ENCODE measurements around the gene TSPAN9. TPM values are rescaled to one million over a fixed set of nuclear protein-coding genes. Genes with fewer than 3 reads are reported as not detected.

TSPAN9 gene
- total RNA-seq, 1 experiment from 2014 or later, result 13.2 TPM

DNA sequence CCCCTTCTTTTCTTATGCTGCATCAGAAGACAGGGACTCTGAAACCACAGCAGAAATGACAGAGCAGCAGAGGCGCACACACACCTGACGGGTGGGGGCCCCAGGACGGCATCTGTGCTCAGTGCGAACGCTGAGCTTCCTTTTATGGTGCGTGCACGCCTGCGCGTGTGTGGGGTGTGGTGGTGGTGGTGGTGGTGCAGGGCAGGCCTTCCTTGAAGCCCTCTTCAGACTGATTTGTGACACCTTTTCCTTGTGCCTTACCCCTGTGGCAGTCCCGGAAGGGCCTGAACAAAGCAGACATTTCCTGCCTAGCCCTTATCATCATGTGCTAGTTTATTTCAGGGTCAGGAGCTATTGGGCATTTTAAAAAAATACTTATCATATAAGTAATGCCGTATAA is 75.7 kb downstream of the TSPAN9 start (continued):
- TF ChIP-seq EZH2phosphoT487 (IDR thresholded peaks at IDR 0.05; ENCODE audit: borderline replicate concordance) (no peak), EGR1 (IDR thresholded peaks at IDR 0.05; ENCODE audit: low read depth) (no peak), CBX3 (IDR thresholded peaks at IDR 0.05; ENCODE audit: low read depth) (no peak)

DNA sequence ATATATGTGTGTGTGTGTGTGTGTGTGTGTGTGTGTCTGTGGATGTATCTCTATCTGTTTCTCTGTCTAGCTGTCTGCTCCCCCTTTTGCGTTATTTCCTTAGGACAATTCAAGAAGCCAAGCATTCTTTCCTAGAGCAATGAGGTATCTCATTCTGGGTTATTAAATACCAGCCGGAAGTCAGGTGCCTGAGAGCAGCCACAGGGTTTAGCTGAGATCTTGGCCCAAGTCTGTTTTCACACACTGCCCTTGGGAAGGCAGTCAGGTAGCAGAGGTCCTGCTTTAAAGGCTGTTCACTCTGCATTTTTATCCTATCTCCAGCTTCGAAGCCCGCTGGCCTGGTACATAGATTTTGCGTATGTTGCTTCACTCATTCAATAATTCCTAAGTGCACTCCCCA is 76.8 kb downstream of the TSPAN9 start:
- no peaks in the 10 kb centered on the region for H3K9me2 ChIP-seq (ENCODE audit: insufficient read depth)
- H3K79me2 ChIP-seq (ENCODE audit: insufficient read depth, low read length), result no peaks in the 10 kb centered on the region
- BruUV-seq (replicated peaks), result no TSS peak
- H3K4me2 ChIP-seq (ENCODE audit: low read length), result no peak overlapping the region
- TF ChIP-seq EGR1 (IDR thresholded peaks at IDR 0.05; ENCODE audit: low read depth), result no peak
- TF ChIP-seq FOSL1 (IDR thresholded peaks at IDR 0.05; ENCODE audit: low read depth), result no peak
- TF ChIP-seq, protein P1, sequence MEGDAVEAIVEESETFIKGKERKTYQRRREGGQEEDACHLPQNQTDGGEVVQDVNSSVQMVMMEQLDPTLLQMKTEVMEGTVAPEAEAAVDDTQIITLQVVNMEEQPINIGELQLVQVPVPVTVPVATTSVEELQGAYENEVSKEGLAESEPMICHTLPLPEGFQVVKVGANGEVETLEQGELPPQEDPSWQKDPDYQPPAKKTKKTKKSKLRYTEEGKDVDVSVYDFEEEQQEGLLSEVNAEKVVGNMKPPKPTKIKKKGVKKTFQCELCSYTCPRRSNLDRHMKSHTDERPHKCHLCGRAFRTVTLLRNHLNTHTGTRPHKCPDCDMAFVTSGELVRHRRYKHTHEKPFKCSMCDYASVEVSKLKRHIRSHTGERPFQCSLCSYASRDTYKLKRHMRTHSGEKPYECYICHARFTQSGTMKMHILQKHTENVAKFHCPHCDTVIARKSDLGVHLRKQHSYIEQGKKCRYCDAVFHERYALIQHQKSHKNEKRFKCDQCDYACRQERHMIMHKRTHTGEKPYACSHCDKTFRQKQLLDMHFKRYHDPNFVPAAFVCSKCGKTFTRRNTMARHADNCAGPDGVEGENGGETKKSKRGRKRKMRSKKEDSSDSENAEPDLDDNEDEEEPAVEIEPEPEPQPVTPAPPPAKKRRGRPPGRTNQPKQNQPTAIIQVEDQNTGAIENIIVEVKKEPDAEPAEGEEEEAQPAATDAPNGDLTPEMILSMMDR (IDR thresholded peaks at IDR 0.05 in 2 of 3, conservative IDR thresholded peaks at IDR 0.05 in 1 of 3; ENCODE audit: borderline replicate concordance in 1 of 3, insufficient read depth in 1 of 3, low read depth in 2 of 3, low read length in 2 of 3), result no peak
- no peak overlapping the region for H3K27ac ChIP-seq (ENCODE audit: low read depth, low read length)
- CTCF ChIA-PET, result no interaction called here
- H3K9ac ChIP-seq (ENCODE audit: low read length), result no peak overlapping the region
- no peaks in the 10 kb centered on the region for H3K9me3 ChIP-seq (ENCODE audit: control insufficient read depth in 1 of 2, insufficient read depth in 1 of 2, low read depth in 1 of 2, low read length in 2 of 2)
- no peaks in the 10 kb centered on the region for H3K36me3 ChIP-seq (ENCODE audit: control insufficient read depth in 1 of 2, insufficient read depth in 2 of 2, low read length in 2 of 2)
- H3K4me1 ChIP-seq (ENCODE audit: control insufficient read depth in 1 of 2, insufficient read depth in 2 of 2, low read length in 2 of 2), result no peaks in the 10 kb centered on the region
- RAD21 ChIA-PET (ENCODE audit: low non-redundant PET in 1 of 2, low total read pairs in 2 of 2, uncharacterized antibody in 2 of 2, unreplicated experiment in 2 of 2), result no interaction called here
- H2AFZ ChIP-seq (ENCODE audit: low read depth, low read length, poor library complexity, severe bottlenecking), result no peak overlapping the region
- no peak for DNase-seq (ENCODE audit: low read depth, low spot score)
- POLR2A ChIA-PET, result no interaction called here
- H3K4me3 ChIP-seq (replicated peaks in 1 of 2; ENCODE audit: low read depth in 1 of 2, low read length in 2 of 2), result no peak overlapping the region
- ATAC-seq, result no peak
- no peaks in the 10 kb centered on the region for H3K27me3 ChIP-seq (ENCODE audit: insufficient read depth, low read length)
- intact Hi-C loops (cut with micrococcal nuclease), result no loop called here
- H4K20me1 ChIP-seq (ENCODE audit: insufficient read depth), result no peaks in the 10 kb centered on the region

DNA sequence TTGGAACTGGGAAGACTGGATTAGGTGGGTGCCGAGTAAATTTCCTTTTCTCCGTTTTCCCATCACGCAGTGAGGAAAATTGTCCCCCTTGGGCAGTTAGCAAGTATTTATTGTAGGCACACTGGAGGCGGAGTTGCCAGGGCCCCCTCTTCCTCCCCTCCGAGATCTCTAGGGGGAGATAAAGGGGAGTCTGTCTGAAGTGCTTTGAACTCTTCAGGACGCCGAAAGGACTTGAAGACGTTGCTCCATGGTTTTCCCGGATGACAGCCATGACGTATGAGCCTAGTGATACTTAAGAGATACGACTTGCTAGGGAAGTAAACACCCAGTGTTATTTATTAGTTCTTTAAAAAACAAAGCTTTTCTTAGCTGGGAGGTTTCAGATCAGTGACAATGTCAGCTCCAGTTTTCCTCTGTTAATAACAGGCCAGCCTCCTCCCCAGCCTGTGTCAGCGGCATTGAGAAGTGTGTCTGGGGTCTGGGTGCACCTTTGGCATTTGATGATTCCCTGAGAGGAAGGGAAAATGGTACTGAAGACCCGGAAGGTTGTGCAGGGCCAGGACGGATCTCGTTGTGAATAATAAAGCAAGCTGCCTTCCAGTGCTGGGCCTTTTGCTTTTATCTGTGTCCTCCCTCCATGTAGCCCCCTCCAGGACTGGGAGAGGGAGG is 78.7 kb downstream of the TSPAN9 start:
- POLR2A ChIA-PET, result no interaction called here

More for the DNA sequence above, 78.7 kb downstream of the TSPAN9 start:
- ATAC-seq, result no peak
- Histone ChIP-seq H3K27me3 (ENCODE audit: insufficient read depth, low read length) (no peaks in the 10 kb centered on the region), H3K9me2 (ENCODE audit: insufficient read depth) (no peaks in the 10 kb centered on the region), H3K9ac (ENCODE audit: low read length) (no peak overlapping the region), H3K36me3 (ENCODE audit: control insufficient read depth in 1 of 2, insufficient read depth in 2 of 2, low read length in 2 of 2) (no peaks in the 10 kb centered on the region), H3K4me3 (replicated peaks in 1 of 2; ENCODE audit: low read depth in 1 of 2, low read length in 2 of 2) (no peak overlapping the region), H3K79me2 (ENCODE audit: insufficient read depth, low read length) (no peaks in the 10 kb centered on the region), H3K4me2 (ENCODE audit: low read length) (no peak overlapping the region), H4K20me1 (ENCODE audit: insufficient read depth) (no peaks in the 10 kb centered on the region), H2AFZ (ENCODE audit: low read depth, low read length, poor library complexity, severe bottlenecking) (no peak overlapping the region), H3K4me1 (ENCODE audit: control insufficient read depth in 1 of 2, insufficient read depth in 2 of 2, low read length in 2 of 2) (no peaks in the 10 kb centered on the region), H3K27ac (ENCODE audit: low read depth, low read length) (no peak overlapping the region), H3K9me3 (ENCODE audit: control insufficient read depth in 1 of 2, insufficient read depth in 1 of 2, low read depth in 1 of 2, low read length in 2 of 2) (no peaks in the 10 kb centered on the region)
- no peak for DNase-seq (ENCODE audit: low read depth, low spot score)
- ChIA-PET RAD21 (ENCODE audit: low non-redundant PET in 1 of 2, low total read pairs in 2 of 2, uncharacterized antibody in 2 of 2, unreplicated experiment in 2 of 2) (no interaction called here), CTCF (no interaction called here)
- intact Hi-C loops (cut with micrococcal nuclease), result loop anchor here (5.0 kb wide), 1 partner anchor 101 kb away; no protein-coding TSS in a partner anchor
- TF ChIP-seq ZFX (IDR thresholded peaks at IDR 0.05), result no peak
- TF ChIP-seq, protein P2, sequence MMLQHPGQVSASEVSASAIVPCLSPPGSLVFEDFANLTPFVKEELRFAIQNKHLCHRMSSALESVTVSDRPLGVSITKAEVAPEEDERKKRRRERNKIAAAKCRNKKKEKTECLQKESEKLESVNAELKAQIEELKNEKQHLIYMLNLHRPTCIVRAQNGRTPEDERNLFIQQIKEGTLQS (IDR thresholded peaks at IDR 0.05), result no peak
- no peak for TF ChIP-seq FOSL1 (IDR thresholded peaks at IDR 0.05; ENCODE audit: low read depth)
- BruUV-seq (replicated peaks), result no TSS peak

All from HCT116 (cell line).